C4-2B (cell line): ENCODE data around the gene INSL6.

Experiments used
- H3K27ac ChIP-seq: fragments of 450-650 bp; 2 replicates; pipeline ENCODE4 v1.5.1; 2017
- ZFX ChIP-seq: fragments of 450-650 bp; IDR thresholded peaks from 2 replicates; pipeline ENCODE4 v1.6.1; 2017
- TF ChIP-seq, protein P1 (sequence below): fragments of 450-650 bp; conservative IDR thresholded peaks from 2 replicates; pipeline ENCODE4 v1.5.1; 2017; ENCODE audit warnings: mild to moderate bottlenecking

Gene INSL6

DNA sequence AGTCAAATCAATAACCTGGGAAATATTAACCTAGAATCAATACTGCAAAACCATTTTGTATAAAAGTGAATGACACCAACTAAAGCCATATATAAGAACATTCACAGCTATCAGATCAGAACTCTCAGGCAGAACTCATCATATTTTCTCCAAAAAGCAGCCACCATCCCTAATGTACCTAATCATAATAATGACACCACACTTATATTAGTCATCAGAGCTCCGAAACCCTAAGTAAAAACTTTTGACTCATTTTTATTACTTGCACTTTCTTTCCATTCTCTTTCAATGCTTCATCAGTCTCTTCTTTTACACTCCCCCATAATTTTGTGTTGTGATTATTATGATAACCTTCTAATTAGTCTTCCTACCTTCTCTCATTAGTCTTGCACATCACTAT, 45.3 kb downstream of the INSL6 start:
- no peak overlapping the region for H3K27ac ChIP-seq
- TF ChIP-seq, protein P1, sequence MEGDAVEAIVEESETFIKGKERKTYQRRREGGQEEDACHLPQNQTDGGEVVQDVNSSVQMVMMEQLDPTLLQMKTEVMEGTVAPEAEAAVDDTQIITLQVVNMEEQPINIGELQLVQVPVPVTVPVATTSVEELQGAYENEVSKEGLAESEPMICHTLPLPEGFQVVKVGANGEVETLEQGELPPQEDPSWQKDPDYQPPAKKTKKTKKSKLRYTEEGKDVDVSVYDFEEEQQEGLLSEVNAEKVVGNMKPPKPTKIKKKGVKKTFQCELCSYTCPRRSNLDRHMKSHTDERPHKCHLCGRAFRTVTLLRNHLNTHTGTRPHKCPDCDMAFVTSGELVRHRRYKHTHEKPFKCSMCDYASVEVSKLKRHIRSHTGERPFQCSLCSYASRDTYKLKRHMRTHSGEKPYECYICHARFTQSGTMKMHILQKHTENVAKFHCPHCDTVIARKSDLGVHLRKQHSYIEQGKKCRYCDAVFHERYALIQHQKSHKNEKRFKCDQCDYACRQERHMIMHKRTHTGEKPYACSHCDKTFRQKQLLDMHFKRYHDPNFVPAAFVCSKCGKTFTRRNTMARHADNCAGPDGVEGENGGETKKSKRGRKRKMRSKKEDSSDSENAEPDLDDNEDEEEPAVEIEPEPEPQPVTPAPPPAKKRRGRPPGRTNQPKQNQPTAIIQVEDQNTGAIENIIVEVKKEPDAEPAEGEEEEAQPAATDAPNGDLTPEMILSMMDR, result no peak
- no peak for TF ChIP-seq ZFX

DNA sequence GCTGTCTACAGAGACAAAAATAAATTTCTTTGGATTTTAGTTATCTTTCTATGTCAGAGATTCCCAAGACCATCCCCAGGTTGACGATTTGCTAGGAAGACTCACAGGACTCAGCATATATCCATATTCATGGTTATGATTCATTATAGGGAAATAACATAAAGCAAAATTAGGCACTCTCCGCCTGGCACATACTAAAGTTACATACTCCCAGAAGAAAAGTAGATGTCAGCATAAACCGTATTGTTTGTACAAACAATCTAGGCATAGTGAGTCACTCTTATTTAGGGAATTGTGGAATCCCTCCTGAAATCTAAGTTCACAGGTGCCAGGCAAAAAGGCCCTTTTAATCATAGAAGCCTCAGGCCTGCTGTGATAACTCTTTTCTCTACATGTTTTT, 62.9 kb downstream of the INSL6 start:
- H3K27ac ChIP-seq, result no peak overlapping the region
- no peak for TF ChIP-seq ZFX
- TF ChIP-seq, protein P1, result no peak

DNA sequence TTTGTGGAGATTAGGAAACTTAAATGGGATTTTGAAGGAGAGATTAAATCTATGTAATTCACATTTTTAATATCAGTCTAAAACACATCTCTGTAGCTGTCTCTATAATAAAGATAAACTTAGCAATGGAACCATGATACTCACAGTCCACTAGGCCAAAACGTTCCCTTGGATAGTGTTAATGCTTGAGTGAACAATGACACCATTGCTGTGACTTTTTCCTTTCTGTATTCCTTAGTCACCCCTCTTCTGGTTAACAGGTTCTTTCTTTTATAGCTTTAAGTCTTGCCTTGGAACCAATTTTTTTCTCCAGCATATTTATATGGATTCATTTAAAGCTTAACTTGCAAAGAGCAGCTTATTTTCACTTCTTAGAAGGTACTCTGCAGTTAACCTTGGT, 63.3 kb downstream of the INSL6 start:
- H3K27ac ChIP-seq, result no peak overlapping the region
- TF ChIP-seq, protein P1, result no peak

DNA sequence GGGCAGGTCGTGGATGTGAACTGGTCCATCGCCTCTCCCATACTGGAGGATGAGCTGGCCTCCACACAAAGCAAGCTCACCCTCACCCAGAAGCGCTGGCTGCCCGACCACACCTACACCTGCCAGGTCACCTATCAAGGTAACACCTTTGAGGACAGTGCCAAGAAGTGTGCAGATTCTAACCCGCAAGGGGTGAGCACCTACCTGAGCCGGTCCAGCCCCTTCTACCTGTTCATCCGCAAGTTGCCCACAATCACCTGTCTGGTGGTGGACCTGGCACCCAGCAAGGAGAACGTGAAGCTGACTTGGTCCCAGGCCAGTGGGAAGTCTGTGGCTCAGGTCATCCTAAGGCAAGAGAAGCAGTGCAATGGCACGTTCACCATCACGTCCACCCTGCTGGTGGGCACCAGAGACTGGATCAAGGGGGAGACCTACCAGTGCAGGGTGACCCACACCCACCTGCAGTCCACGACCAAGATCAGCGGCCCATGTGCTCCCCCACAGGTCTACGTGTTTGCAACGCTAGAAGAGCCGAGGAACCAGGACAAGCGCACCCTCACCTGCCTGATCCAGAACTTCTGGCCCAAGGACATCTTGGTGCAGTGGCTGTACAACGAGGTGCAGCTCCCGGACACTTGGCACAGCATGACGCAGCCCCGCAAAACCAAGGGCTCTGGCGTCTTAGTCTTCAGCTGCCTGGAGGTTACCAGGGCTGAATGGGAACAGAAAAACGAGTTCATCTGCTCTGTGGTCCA, 71.3 kb downstream of the INSL6 start:
- H3K27ac ChIP-seq, result no peak overlapping the region
- TF ChIP-seq, protein P1, result no peak
- no peak for TF ChIP-seq ZFX
